H9 (cell line): Measurements from ENCODE around the gene CPNE8. TPM values are rescaled to one million over a fixed set of nuclear protein-coding genes. Genes with fewer than 3 reads are reported as not detected.

Experiments used
- DNase-seq: peaks from one replicate; pipeline ENCODE4 v3.0.0-alpha.2; 2017
- H2AFZ ChIP-seq: one replicate; pipeline ENCODE4 v1.6.1; 2013; ENCODE audit warnings: mild to moderate bottlenecking, low read length, control low read depth, moderate library complexity
- H2AK5ac ChIP-seq: 2 replicates; pipeline ENCODE4 v1.6.1; 2013; ENCODE audit warnings: low read length, control low read depth, mixed read lengths; ENCODE audit not compliant: insufficient read length
- H2BK120ac ChIP-seq: one replicate; pipeline ENCODE4 v1.6.1; 2013; ENCODE audit warnings: low read depth, mild to moderate bottlenecking, low read length, control low read depth, inconsistent platforms; ENCODE audit not compliant: poor library complexity, severe bottlenecking
- H2BK12ac ChIP-seq: 2 replicates; pipeline ENCODE4 v1.6.1; 2013; ENCODE audit warnings: low read length, control low read depth, mixed read lengths, low read depth; ENCODE audit not compliant: insufficient read length
- H2BK15ac ChIP-seq: 2 replicates; pipeline ENCODE4 v1.6.1; 2013; ENCODE audit warnings: low read depth, low read length, control low read depth
- H2BK20ac ChIP-seq: one replicate; pipeline ENCODE4 v1.6.1; 2013; ENCODE audit warnings: low read depth, mild to moderate bottlenecking, low read length, control low read depth, inconsistent platforms; ENCODE audit not compliant: poor library complexity, severe bottlenecking
- H2BK5ac ChIP-seq: 2 replicates; pipeline ENCODE4 v1.6.1; 2013; ENCODE audit warnings: low read length, control low read depth, mixed read lengths; ENCODE audit not compliant: insufficient read length
- H3K14ac ChIP-seq: 2 replicates; pipeline ENCODE4 v1.6.1; 2013; ENCODE audit warnings: low read length, control low read depth; ENCODE audit not compliant: insufficient read depth
- H3K18ac ChIP-seq: 2 replicates; pipeline ENCODE4 v1.6.1; 2013; ENCODE audit warnings: low read depth, mild to moderate bottlenecking, mixed read lengths, low read length, control low read depth; ENCODE audit not compliant: insufficient read length
- H3K23ac ChIP-seq: 2 replicates; pipeline ENCODE4 v1.6.1; 2013; ENCODE audit warnings: low read length, control low read depth, mixed read lengths, low read depth; ENCODE audit not compliant: insufficient read length
- H3K23me2 ChIP-seq: 2 replicates; pipeline ENCODE4 v1.6.1; 2013; ENCODE audit warnings: low read depth, mild to moderate bottlenecking, mixed read lengths, low read length, control low read depth; ENCODE audit not compliant: insufficient read length, poor library complexity, severe bottlenecking
- H3K27ac ChIP-seq: 2 replicates; pipeline ENCODE4 v1.5.1; 2013; ENCODE audit warnings: low read length, control low read depth, mixed read lengths, low read depth; ENCODE audit not compliant: insufficient read length
- H3K27me3 ChIP-seq: 2 replicates; pipeline ENCODE4 v1.6.1; 2013; ENCODE audit warnings: low read length, control low read depth, inconsistent platforms; ENCODE audit not compliant: insufficient read depth
- H3K4ac ChIP-seq: 2 replicates; pipeline ENCODE4 v1.6.1; 2013; ENCODE audit warnings: low read depth, mild to moderate bottlenecking, control low read depth, inconsistent platforms, low read length, moderate library complexity
- H3K4me1 ChIP-seq: 2 replicates; pipeline ENCODE4 v1.6.1; 2013; ENCODE audit warnings: low read length, control low read depth, inconsistent platforms; ENCODE audit not compliant: insufficient read depth
- H3K4me2 ChIP-seq: 2 replicates; pipeline ENCODE4 v1.6.1; 2013; ENCODE audit warnings: low read length, control low read depth, mixed read lengths; ENCODE audit not compliant: insufficient read length, insufficient read depth
- H3K56ac ChIP-seq: 2 replicates; pipeline ENCODE4 v1.6.1; 2013; ENCODE audit warnings: low read depth, mild to moderate bottlenecking, mixed read lengths, low read length, control low read depth; ENCODE audit not compliant: insufficient read length
- H3K79me1 ChIP-seq: 2 replicates; pipeline ENCODE4 v1.6.1; 2013; ENCODE audit warnings: low read depth, mild to moderate bottlenecking, moderate library complexity, low read length, control low read depth, inconsistent platforms; ENCODE audit not compliant: insufficient read depth, poor library complexity, severe bottlenecking
- H3K79me2 ChIP-seq: 2 replicates; pipeline ENCODE4 v1.6.1; 2013; ENCODE audit warnings: low read length, control low read depth, inconsistent platforms; ENCODE audit not compliant: insufficient read depth
- H3K9ac ChIP-seq: 2 replicates; pipeline ENCODE4 v1.6.1; 2013; ENCODE audit warnings: low read length, control low read depth, mixed read lengths; ENCODE audit not compliant: insufficient read length; ENCODE audit errors: extremely low read depth
- H3K9me3 ChIP-seq: one replicate; pipeline ENCODE4 v1.6.1; 2013; ENCODE audit warnings: low read depth, low read length, inconsistent platforms; ENCODE audit not compliant: control insufficient read depth
- H3T11ph ChIP-seq: one replicate; pipeline ENCODE4 v1.6.1; 2013; ENCODE audit warnings: mild to moderate bottlenecking, low read length, control low read depth, inconsistent platforms
- H4K20me1 ChIP-seq: one replicate; pipeline ENCODE4 v1.6.1; 2013; ENCODE audit not compliant: control insufficient read depth, insufficient read length, insufficient read depth
- H4K5ac ChIP-seq: 2 replicates; pipeline ENCODE4 v1.6.1; 2013; ENCODE audit warnings: low read depth, mild to moderate bottlenecking, mixed read lengths, low read length, control low read depth; ENCODE audit not compliant: insufficient read length
- H4K8ac ChIP-seq: replicated peaks from 2 replicates; pipeline ENCODE4 v1.6.1; 2013; ENCODE audit warnings: low read length, control low read depth, mixed read lengths, low read depth; ENCODE audit not compliant: insufficient read length
- H4K91ac ChIP-seq: 2 replicates; pipeline ENCODE4 v1.6.1; 2013; ENCODE audit warnings: low read depth, mild to moderate bottlenecking, moderate library complexity, mixed read lengths, low read length, control low read depth; ENCODE audit not compliant: insufficient read length
- H3K27ac Mint-ChIP-seq, 3 experiments: 2 replicates in 2 of 3; 3 replicates in 1 of 3; pipeline ENCODE4 v1.8.0; 2020 to 2021; ENCODE audit warnings: mixed read lengths in 3 of 3, mild to moderate bottlenecking in 1 of 3, moderate library complexity in 1 of 3
- H3K27me3 Mint-ChIP-seq: 2 replicates; pipeline ENCODE4 v1.8.0; 2021; ENCODE audit warnings: low read depth, mild to moderate bottlenecking, moderate library complexity, mixed read lengths
- H3K36me3 Mint-ChIP-seq, 3 experiments: 2 replicates in 2 of 3; 3 replicates in 1 of 3; pipeline ENCODE4 v1.8.0; 2020 to 2021; ENCODE audit warnings: low read depth in 3 of 3, mixed read lengths in 3 of 3; ENCODE audit not compliant: insufficient read depth in 1 of 3
- H3K4me1 Mint-ChIP-seq, 2 experiments: 2 replicates each; pipeline ENCODE4 v1.8.0; 2020; ENCODE audit warnings: mixed read lengths in 2 of 2
- H3K4me3 Mint-ChIP-seq, 2 experiments: 2 replicates in 1 of 2; 3 replicates in 1 of 2; pipeline ENCODE4 v1.8.0; 2020 to 2021; ENCODE audit warnings: mild to moderate bottlenecking in 2 of 2, mixed read lengths in 2 of 2, moderate library complexity in 1 of 2
- H3K9me3 Mint-ChIP-seq, 2 experiments: 2 replicates in 1 of 2; 3 replicates in 1 of 2; pipeline ENCODE4 v1.8.0; 2020; ENCODE audit warnings: mild to moderate bottlenecking in 2 of 2, mixed read lengths in 2 of 2, moderate library complexity in 1 of 2
- WGBS: extraction: QIAGEN DNeasy Blood & Tissue Kit; methylation state at CpG from one replicate; pipeline ENCODE4 v1.1.7; 2013; ENCODE audit warnings: missing lambda C conversion rate, low lambda C conversion rate, mixed read lengths; ENCODE audit not compliant: insufficient read length; ENCODE audit errors: extremely low coverage; 5-methylcytosine and 5-hydroxymethylcytosine counted together
- total RNA-seq: library from RNA; stranded (reverse); gene quantifications from 2 replicates; pipeline ENCODE4 v1.2.1, GENCODE V29; 2021
- TF ChIP-seq, protein P1 (sequence below): fragments of 200-600 bp; sonication (generic); conservative IDR thresholded peaks from 3 replicates; pipeline ENCODE4 v1.8.0; 2021; ENCODE audit warnings: antibody characterized with exemption, mild to moderate bottlenecking

CPNE8 gene
- total RNA-seq, 1 experiment from 2014 or later, result 1.9 TPM

- no peaks in the 10 kb centered on the region for H3K9me3 ChIP-seq
- Mint-ChIP-seq H3K27ac (no peak overlapping the region), H3K9me3 (peaks cover 0 to 7% of the 10 kb centered on the region in 2 experiments; a peak in 2 of 5 replicates), H3K4me1 (no peaks in the 10 kb centered on the region), H3K4me3 (no peak overlapping the region), H3K36me3 (peaks cover 0 to 5% (median 0%) of the 10 kb centered on the region in 3 experiments; a peak in 1 of 7 replicates), H3K27me3 (no peaks in the 10 kb centered on the region)
- no peak overlapping the region for H4K5ac ChIP-seq
- no peak overlapping the region for H3K14ac ChIP-seq
- DNase-seq, result no peak
- no peak overlapping the region for H2BK20ac ChIP-seq
- no peak overlapping the region for H2BK12ac ChIP-seq
- no peaks in the 10 kb centered on the region for H4K20me1 ChIP-seq
- no peak overlapping the region for H2AFZ ChIP-seq
- H3K4ac ChIP-seq, result no peak overlapping the region
- no peak overlapping the region for H3T11ph ChIP-seq
- H4K8ac ChIP-seq, result no peak overlapping the region
- no peaks in the 10 kb centered on the region for H3K4me1 ChIP-seq
- no peak overlapping the region for H2BK5ac ChIP-seq
- no peak overlapping the region for H2BK120ac ChIP-seq
- no peak overlapping the region for H3K56ac ChIP-seq
- H3K79me2 ChIP-seq, result no peaks in the 10 kb centered on the region
- TF ChIP-seq, protein P1, sequence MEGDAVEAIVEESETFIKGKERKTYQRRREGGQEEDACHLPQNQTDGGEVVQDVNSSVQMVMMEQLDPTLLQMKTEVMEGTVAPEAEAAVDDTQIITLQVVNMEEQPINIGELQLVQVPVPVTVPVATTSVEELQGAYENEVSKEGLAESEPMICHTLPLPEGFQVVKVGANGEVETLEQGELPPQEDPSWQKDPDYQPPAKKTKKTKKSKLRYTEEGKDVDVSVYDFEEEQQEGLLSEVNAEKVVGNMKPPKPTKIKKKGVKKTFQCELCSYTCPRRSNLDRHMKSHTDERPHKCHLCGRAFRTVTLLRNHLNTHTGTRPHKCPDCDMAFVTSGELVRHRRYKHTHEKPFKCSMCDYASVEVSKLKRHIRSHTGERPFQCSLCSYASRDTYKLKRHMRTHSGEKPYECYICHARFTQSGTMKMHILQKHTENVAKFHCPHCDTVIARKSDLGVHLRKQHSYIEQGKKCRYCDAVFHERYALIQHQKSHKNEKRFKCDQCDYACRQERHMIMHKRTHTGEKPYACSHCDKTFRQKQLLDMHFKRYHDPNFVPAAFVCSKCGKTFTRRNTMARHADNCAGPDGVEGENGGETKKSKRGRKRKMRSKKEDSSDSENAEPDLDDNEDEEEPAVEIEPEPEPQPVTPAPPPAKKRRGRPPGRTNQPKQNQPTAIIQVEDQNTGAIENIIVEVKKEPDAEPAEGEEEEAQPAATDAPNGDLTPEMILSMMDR, result no peak
- no peak overlapping the region for H2AK5ac ChIP-seq
- no peak overlapping the region for H3K4me2 ChIP-seq
- WGBS, result no CpG with 5 or more reads among the region's 6 CpGs
- H3K18ac ChIP-seq, result no peak overlapping the region
- no peak overlapping the region for H2BK15ac ChIP-seq
- H3K9ac ChIP-seq, result no peak overlapping the region
- H3K27me3 ChIP-seq, result no peaks in the 10 kb centered on the region
- no peak overlapping the region for H4K91ac ChIP-seq
- H3K23ac ChIP-seq, result no peak overlapping the region
- H3K79me1 ChIP-seq, result no peaks in the 10 kb centered on the region
- H3K23me2 ChIP-seq, result no peaks in the 10 kb centered on the region
- no peak overlapping the region for H3K27ac ChIP-seq
Measured at GRCh38 chr12:38713294-38713693, 192.1 kb downstream of the CPNE8 start.
